Measurements from ENCODE around the gene MLLT6.
A peak's percentile ranks its signal among the peaks of the same experiment; 100 is the strongest.

MLLT6 gene

GRCh38 chr17:38741461-38741860 is 36.4 kb downstream of the MLLT6 start:
- H3K4me3 ChIP-seq (ENCODE audit: low read depth, low read length): no peak overlapping the region

- no peak overlapping the region for H3K4me3 ChIP-seq (ENCODE audit: low read depth, low read length)
Measured at GRCh38 chr17:38741921-38742410, 36.9 kb downstream of the MLLT6 start.

DNA sequence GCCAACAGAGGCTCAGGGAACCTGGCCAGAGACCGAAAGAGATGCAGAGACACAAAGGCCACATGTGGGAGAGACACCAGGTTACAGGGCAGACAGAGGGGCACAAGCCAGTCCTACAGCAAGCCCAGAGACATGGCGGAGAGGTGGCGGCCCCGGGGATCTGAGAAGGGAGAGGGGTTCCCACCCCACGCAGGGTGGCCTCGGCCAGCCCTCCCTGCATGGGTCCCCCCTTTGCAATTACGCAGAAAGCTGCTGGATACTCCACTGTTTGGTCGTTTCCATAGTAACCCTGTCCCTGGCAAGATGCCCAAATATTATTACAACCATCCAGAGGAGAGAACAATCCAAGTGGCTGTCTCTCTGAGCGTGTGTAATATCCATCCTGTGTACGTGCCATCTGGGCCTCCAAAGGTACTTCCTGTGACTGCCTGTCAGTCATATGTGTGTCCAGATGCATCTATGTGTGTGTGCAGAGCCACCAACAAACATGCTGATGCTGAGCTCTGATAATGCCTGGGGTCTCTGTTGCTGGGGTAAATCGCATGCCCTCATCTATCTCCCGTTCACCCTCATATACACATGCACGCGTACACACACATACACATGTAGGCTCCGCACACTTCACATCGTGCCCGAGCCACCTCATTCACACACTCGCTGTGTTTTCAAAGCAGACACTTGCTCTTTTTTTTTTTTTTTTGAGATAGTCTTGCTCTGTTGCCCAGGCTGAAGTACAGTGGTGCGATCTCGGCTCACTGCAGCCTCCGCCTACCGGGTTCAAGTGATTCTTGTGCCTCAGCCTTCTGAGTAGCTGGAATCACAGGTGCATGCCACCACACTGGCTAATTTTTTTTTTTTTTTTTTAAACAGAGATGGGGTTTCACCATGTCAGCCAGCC is 37.6 kb downstream of the MLLT6 start:
- H3K4me3 ChIP-seq (ENCODE audit: low read depth, low read length): no peak overlapping the region

GRCh38 chr17:38743556-38744171 is 38.6 kb downstream of the MLLT6 start:
- H3K4me3 ChIP-seq (ENCODE audit: low read depth, low read length): no peak overlapping the region

GRCh38 chr17:38745545-38745944 is 40.5 kb downstream of the MLLT6 start:
- H3K4me3 ChIP-seq (ENCODE audit: low read depth, low read length): no peak overlapping the region

GRCh38 chr17:38746004-38746848 is 41.2 kb downstream of the MLLT6 start:
- H3K4me3 ChIP-seq (ENCODE audit: low read depth, low read length): peak overlapping the region; percentile 85

DNA sequence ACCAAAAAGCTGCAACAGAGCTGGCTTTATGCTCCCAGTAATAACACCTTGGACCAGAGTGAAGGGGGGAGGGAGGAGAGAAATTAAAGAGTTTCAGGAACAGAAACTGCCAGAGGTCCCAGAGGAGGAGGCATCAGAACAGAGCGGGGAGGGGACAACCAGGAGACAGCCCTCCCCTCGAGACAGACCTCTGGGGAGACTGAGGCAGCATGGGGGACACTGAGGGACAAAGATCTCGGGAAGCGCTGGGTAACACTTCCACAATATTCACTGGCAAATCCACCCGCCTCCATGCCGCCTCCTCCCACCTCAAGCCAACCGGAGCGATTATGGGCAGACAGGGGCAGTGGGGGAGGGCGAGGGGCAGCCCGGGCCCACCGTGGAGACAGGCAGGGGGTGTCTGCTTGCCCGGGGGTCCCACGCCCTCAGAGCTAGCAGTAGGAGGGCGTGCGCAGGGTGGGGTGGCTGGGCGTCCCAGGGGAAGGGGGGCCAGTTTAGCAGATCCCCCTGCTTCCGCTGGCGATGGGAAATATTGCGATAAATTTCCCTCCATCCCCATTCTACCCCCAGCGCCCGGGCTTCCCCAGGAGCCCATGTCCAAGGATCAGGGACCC is 41.9 kb downstream of the MLLT6 start:
- H3K4me3 ChIP-seq (ENCODE audit: low read depth, low read length): peak overlapping the region; percentile 85

- H3K4me3 ChIP-seq (ENCODE audit: low read depth, low read length): peak overlapping the region; percentile 85
Measured at GRCh38 chr17:38747463-38748148, 42.5 kb downstream of the MLLT6 start.

- peak within 1 kb of the TSS; percentile 85 for H3K4me3 ChIP-seq (ENCODE audit: low read depth, low read length)
Measured at GRCh38 chr17:38748149-38748891, 43.2 kb downstream of the MLLT6 start, which contains the start of gene PCGF2. TSS of gene PCGF2 (minus strand) at chr17:38748336. CDS start at chr17:38740402, 7,934 bp downstream.

DNA sequence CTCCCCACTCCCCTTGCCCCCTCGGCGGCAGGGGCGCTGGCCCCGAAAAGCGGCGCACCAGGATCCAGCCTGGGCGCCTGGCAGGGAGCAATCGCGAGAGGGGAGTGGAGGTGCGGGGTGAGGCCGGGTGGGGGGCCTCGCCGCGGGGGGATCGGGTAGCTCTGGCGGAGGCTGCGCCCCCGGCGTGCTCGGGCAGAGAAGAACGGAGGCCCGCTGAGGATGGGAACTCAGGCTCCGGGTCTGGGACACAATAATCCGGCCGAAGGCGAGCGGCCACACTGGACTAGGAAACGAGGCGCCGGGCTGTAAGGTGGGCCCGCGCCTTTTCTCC is 43.8 kb downstream of the MLLT6 start:
- H3K4me3 ChIP-seq (ENCODE audit: low read depth, low read length): peak overlapping the region; percentile 69

DNA sequence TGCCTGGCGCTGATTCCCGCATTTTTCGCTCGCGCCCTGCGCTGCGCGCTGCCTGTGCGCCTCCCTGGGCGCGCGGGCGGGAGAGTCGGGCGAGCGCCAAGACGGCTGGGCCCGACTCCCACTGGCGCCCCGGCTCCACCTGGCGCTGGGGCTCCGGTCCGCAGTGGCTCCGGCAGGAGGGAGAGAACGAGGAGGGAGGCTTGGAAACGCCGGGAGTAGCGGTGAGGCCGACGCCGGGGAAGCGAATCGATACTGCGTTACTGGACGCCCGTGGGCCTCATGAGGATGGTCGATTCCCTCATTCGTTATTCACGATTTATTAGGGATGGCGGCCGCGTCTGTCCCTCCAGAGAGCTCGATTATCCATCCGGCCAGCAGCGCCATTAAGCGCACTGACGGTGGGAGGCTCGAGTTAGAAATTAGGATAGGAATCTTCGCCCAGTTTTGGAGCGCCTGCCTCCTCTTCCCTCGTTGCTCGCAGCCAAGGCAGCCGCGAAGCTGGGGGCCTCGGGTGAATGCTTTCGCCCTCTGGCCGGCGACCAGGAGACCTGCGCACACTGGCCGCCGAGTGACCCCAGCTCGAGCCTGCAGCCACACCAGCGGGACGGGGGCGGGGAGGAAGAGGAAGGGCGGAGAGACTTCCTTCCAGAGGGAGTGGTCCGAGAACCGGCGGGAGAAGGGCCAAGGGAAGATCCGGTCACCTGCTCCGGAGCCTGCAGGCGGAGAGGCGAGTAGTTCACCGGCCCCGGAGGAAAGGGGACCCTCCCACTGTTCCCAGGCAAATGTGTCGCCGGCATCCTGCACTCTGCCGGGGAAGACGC is 44.4 kb downstream of the MLLT6 start:
- peak overlapping the region; percentile 69 for H3K4me3 ChIP-seq (ENCODE audit: low read depth, low read length)

GRCh38 chr17:38750044-38750311 is 44.9 kb downstream of the MLLT6 start:
- peak overlapping the region; percentile 69 for H3K4me3 ChIP-seq (ENCODE audit: low read depth, low read length)

DNA sequence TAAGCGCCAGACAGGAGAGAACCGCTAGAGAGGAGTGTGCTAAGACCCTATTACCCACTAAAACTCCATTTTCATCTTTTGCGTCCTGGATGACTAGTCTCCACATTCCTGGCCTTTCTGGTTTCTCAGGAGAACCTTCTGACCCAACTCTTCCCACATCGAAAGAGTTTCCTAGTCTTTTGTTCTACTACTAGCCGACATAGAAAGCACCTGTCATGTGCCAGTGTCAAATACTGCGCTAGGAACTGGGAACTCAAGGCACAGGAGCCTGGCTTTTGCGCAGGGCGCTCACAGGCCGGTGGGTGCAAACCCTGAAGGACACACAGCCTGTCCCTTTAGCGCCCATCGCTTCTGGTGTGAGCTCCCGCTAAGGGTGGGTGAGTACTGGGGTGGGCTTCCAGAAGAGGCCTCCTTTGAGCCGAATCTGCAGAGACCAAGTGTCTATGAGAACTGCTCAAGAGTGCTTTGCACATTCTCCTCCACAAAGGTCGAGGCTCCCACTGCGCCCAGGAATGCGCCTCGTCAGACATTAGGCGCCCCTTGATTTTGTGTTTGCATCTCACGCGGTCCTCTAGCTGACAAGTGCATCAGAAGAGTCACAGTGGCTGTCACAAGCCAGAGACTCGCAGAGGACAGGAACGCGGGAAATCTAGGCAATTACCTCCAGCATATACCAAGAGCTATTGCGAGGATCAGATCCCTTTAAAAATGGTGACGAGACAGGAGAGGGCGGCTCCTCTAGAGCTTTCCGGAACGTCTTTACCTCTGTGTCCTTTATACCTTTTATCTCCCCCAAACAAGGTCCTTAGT is 45.4 kb downstream of the MLLT6 start:
- H3K4me3 ChIP-seq (ENCODE audit: low read depth, low read length): peak overlapping the region; percentile 69

DNA sequence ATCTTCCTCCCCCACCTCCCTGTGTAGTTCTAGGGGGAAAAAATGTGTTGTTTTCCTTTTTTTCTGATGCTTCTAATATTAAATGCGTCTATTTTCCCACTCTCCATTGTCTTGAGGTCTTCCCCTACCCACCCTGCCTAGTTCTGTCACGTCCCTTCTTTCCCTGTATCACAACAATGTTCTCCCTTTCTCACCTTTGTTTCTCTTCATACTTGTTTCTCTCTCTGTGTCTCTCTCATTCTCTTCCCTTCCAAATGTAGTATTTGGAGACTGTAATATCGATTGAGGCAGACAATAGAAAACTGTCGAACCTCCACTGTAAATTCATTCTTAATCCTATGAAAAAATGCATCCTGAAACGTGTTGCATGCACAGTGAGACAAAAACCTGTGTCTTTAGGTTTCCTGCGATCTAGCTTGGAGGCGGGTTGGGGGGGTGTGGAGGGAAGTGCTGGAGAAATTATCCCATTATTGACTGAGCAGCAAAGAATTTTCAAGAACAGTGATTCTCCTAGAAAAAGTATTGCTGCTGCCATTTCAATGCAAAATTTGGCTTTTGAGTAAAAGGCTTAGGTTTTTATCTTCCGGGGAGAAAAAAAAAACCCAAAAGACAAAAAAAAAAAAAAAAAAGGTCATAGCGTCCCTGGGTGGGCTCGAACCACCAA is 46.2 kb downstream of the MLLT6 start:
- peak overlapping the region; percentile 69 for H3K4me3 ChIP-seq (ENCODE audit: low read depth, low read length)

GRCh38 chr17:38751808-38752307 is 46.8 kb downstream of the MLLT6 start:
- H3K4me3 ChIP-seq (ENCODE audit: low read depth, low read length): peak overlapping the region; percentile 95

GRCh38 chr17:38752308-38753070 is 47.4 kb downstream of the MLLT6 start, which contains the start of gene PSMB3:
TSS of gene PSMB3 (plus strand) at chr17:38752741. CDS start at chr17:38752827, 86 bp downstream.
- peak within 1 kb of the TSS; percentile 95 for H3K4me3 ChIP-seq (ENCODE audit: low read depth, low read length)

Measured in iPS-11a (cell line).